ENCODE results near the gene PDE4B. TPM values are rescaled to one million over a fixed set of nuclear protein-coding genes. Genes with fewer than 3 reads are reported as not detected.

PDE4B gene
- total RNA-seq, 4 donors from 2014 or later: 5.2 to 16.6 (median 9.6) TPM

GRCh38 chr1:66346057-66346795, 553.5 kb downstream of the PDE4B start:
- H3K4me1 ChIP-seq: peaks cover 0 to 30% (median 24%) of the 10 kb centered on the region in 4 donors
- H3K9me3 ChIP-seq: no peaks in the 10 kb centered on the region
- TF ChIP-seq EP300 (IDR thresholded peaks at IDR 0.05) (no peak), CTCF (IDR thresholded peaks at IDR 0.05) (no peak), POLR2A (IDR thresholded peaks at IDR 0.05) (no peak)
- no peaks in the 10 kb centered on the region for H3K27me3 ChIP-seq
- DNase-seq (ENCODE audit: low spot score in 2 of 2): no peak
- no peak overlapping the region for H3K4me3 ChIP-seq
- no peaks in the 10 kb centered on the region for H3K36me3 ChIP-seq
- H3K27ac ChIP-seq: no peak overlapping the region
- WGBS, 2 donors: 92 to 93% methylated on average over 2 of the region's 2 CpGs

GRCh38 chr1:66346873-66347272, 554.2 kb downstream of the PDE4B start:
- Histone ChIP-seq H3K27me3 (no peaks in the 10 kb centered on the region), H3K9me3 (no peaks in the 10 kb centered on the region), H3K36me3 (no peaks in the 10 kb centered on the region), H3K27ac (no peak overlapping the region), H3K4me3 (no peak overlapping the region), H3K4me1 (peaks cover 0 to 34% (median 25%) of the 10 kb centered on the region in 4 donors)
- TF ChIP-seq CTCF (IDR thresholded peaks at IDR 0.05): no peak
- no peak for TF ChIP-seq POLR2A (IDR thresholded peaks at IDR 0.05)
- no peak for TF ChIP-seq EP300 (IDR thresholded peaks at IDR 0.05)
- 96 to 97% methylated on average over 3 of the region's 3 CpGs for WGBS, 2 donors
- no peak for DNase-seq (ENCODE audit: low spot score in 2 of 2)

GRCh38 chr1:66348776-66349175, 556.1 kb downstream of the PDE4B start:
- H3K9me3 ChIP-seq: no peaks in the 10 kb centered on the region
- no peaks in the 10 kb centered on the region for H3K27me3 ChIP-seq
- 39 to 45% methylated on average over 1 of the region's 1 CpG for WGBS, 2 donors
- no peak for DNase-seq (ENCODE audit: low spot score in 2 of 2)
- H3K27ac ChIP-seq: peak overlapping the region in 3 of 4 donors; percentile 65 to 85 (median 74)
- H3K4me3 ChIP-seq: no peak overlapping the region
- no peak for TF ChIP-seq CTCF (IDR thresholded peaks at IDR 0.05)
- no peak for TF ChIP-seq POLR2A (IDR thresholded peaks at IDR 0.05)
- no peak for TF ChIP-seq EP300 (IDR thresholded peaks at IDR 0.05)
- peaks cover 0 to 50% (median 36%) of the 10 kb centered on the region in 4 donors for H3K4me1 ChIP-seq
- no peaks in the 10 kb centered on the region for H3K36me3 ChIP-seq

- no peaks in the 10 kb centered on the region for H3K36me3 ChIP-seq
- no peak for DNase-seq (ENCODE audit: low spot score in 2 of 2)
- no peak overlapping the region for H3K4me3 ChIP-seq
- H3K27ac ChIP-seq: peak overlapping the region in 3 of 4 donors; percentile 65 to 85 (median 74)
- H3K9me3 ChIP-seq: no peaks in the 10 kb centered on the region
- H3K4me1 ChIP-seq: peaks cover 0 to 54% (median 38%) of the 10 kb centered on the region in 4 donors
- TF ChIP-seq EP300 (IDR thresholded peaks at IDR 0.05) (no peak), POLR2A (IDR thresholded peaks at IDR 0.05) (no peak)
- no peaks in the 10 kb centered on the region for H3K27me3 ChIP-seq
- 40 to 43% methylated on average over 3 of the region's 3 CpGs for WGBS, 2 donors
Measured at GRCh38 chr1:66349242-66349641, 556.5 kb downstream of the PDE4B start.

- Histone ChIP-seq H3K27me3 (no peaks in the 10 kb centered on the region), H3K27ac (peak overlapping the region; percentile 48 to 85 (median 70)), H3K4me3 (peak overlapping the region in 2 of 4 donors; percentile 4 to 5), H3K9me3 (no peaks in the 10 kb centered on the region), H3K36me3 (no peaks in the 10 kb centered on the region), H3K4me1 (peaks cover 0 to 60% (median 40%) of the 10 kb centered on the region in 4 donors)
- TF ChIP-seq POLR2A (IDR thresholded peaks at IDR 0.05): no peak
- TF ChIP-seq EP300 (IDR thresholded peaks at IDR 0.05): peak in 1 of 2 donors; percentile 75
- 17 to 25% methylated on average over 6 of the region's 6 CpGs for WGBS, 2 donors
- DNase-seq (ENCODE audit: low spot score in 2 of 2): peak; percentile 33 to 49
Measured at GRCh38 chr1:66350001-66350547, 557.4 kb downstream of the PDE4B start.

GRCh38 chr1:66351478-66351877, 558.8 kb downstream of the PDE4B start:
- no peaks in the 10 kb centered on the region for H3K36me3 ChIP-seq
- H3K27me3 ChIP-seq: no peaks in the 10 kb centered on the region
- peak overlapping the region in 3 of 4 donors; percentile 41 to 85 (median 74) for H3K27ac ChIP-seq
- no peak for DNase-seq (ENCODE audit: low spot score in 2 of 2)
- no peak overlapping the region for H3K4me3 ChIP-seq
- no peaks in the 10 kb centered on the region for H3K9me3 ChIP-seq
- H3K4me1 ChIP-seq: peaks cover 0 to 65% (median 39%) of the 10 kb centered on the region in 4 donors
- TF ChIP-seq POLR2A (IDR thresholded peaks at IDR 0.05) (no peak), EP300 (IDR thresholded peaks at IDR 0.05) (no peak), CTCF (IDR thresholded peaks at IDR 0.05) (no peak)
